Measurements from ENCODE around the gene CSRNP3. TPM values are rescaled to one million over a fixed set of nuclear protein-coding genes. Genes with fewer than 3 reads are reported as not detected.

The CSRNP3 gene
- total and polyA plus RNA-seq, 12 donors, result 1.3 to 20.1 (median 4.9) TPM

DNA sequence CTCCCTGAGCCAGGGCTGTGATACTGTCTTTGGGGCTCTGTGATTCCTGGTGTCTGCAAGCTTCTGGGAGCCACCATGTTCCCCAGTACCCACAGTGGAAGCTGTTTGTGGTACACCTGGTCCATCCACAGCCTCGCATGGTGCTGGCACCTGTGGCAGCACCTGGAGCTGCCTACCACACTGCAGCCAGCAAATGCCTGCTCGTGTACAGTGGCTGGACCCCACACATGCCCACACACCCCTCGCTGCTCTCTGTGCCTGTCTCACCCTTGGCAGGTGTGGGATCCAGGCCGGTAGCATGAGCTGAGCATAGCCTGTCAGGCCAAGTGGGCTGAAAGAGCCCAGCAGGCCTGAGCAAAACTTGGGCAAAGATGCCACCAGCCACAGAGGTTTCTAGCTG lies 41.8 kb upstream of the CSRNP3 start:
- Histone ChIP-seq H3K4me3 (no peak overlapping the region), H3K9me3 (replicated peaks in 1 of 3) (no peaks in the 10 kb centered on the region), H3K4me1 (replicated peaks in 1 of 2) (no peaks in the 10 kb centered on the region), H3K27ac (no peak overlapping the region), H3K27me3 (no peaks in the 10 kb centered on the region), H3K36me3 (replicated peaks in 1 of 2) (no peaks in the 10 kb centered on the region)
- no peak for DNase-seq
- intact Hi-C loops (cut with DNase I), result no loop called here
- 83 to 100% (median 90%) methylated on average over 1 to 4 of the region's 4 CpGs for WGBS, 4 donors
- TF ChIP-seq, protein P1, sequence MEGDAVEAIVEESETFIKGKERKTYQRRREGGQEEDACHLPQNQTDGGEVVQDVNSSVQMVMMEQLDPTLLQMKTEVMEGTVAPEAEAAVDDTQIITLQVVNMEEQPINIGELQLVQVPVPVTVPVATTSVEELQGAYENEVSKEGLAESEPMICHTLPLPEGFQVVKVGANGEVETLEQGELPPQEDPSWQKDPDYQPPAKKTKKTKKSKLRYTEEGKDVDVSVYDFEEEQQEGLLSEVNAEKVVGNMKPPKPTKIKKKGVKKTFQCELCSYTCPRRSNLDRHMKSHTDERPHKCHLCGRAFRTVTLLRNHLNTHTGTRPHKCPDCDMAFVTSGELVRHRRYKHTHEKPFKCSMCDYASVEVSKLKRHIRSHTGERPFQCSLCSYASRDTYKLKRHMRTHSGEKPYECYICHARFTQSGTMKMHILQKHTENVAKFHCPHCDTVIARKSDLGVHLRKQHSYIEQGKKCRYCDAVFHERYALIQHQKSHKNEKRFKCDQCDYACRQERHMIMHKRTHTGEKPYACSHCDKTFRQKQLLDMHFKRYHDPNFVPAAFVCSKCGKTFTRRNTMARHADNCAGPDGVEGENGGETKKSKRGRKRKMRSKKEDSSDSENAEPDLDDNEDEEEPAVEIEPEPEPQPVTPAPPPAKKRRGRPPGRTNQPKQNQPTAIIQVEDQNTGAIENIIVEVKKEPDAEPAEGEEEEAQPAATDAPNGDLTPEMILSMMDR (IDR thresholded peaks at IDR 0.05), result no peak
- TF ChIP-seq POLR2A (IDR thresholded peaks at IDR 0.05), result no peak

DNA sequence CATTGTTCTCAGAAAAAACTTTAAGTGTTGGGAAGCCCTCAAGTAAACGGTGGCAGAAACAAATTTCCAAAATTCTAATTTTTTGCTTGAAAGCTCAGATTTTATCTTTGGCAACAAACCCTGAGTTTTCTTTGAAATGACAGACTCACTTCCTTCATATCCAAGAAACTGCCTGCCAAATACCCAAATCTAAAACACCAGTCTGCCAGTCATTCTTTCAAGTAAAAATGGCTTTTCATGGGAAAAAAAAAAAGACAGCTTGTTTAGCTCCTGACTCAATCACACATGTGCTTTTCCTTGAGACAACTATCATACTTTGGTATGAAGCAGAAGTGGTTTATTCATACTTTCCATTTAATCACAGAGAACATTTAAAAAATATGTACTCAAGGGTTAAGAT lies 40.6 kb upstream of the CSRNP3 start:
- Histone ChIP-seq H3K27me3 (no peaks in the 10 kb centered on the region), H3K4me1 (replicated peaks in 1 of 2) (no peaks in the 10 kb centered on the region), H3K36me3 (replicated peaks in 1 of 2) (no peaks in the 10 kb centered on the region), H3K27ac (no peak overlapping the region), H3K4me3 (no peak overlapping the region), H3K9me3 (replicated peaks in 1 of 3) (no peaks in the 10 kb centered on the region)
- DNase-seq, result no peak
- no peak for TF ChIP-seq POLR2A (IDR thresholded peaks at IDR 0.05)
- TF ChIP-seq, protein P1 (IDR thresholded peaks at IDR 0.05), result no peak
- intact Hi-C loops (cut with DNase I), result no loop called here
- WGBS, 4 donors, result 71 to 80% (median 77%) methylated on average over 1 of the region's 1 CpG

DNA sequence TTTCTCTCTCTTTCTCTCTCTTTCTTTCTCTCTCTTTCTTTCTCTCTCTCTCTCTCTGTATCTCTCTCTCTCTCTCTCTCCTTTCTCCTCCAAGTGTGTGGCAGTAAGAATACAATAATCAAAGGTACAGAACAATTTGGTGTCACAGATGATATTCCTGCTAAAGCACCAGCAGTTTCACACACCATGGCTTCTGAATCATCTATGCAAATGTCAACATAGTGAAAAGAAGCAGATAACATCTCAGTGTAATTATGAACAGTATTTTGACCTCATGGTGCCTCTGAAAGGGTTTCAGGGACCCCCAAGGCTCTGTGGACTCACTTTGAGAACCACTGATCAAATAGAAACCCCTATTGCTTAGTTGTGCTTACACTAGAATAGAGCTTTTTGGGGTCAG lies 38.5 kb upstream of the CSRNP3 start:
- Histone ChIP-seq H3K4me3 (no peak overlapping the region), H3K36me3 (replicated peaks in 1 of 2) (no peaks in the 10 kb centered on the region), H3K9me3 (replicated peaks in 1 of 3) (no peaks in the 10 kb centered on the region), H3K27me3 (no peaks in the 10 kb centered on the region), H3K4me1 (replicated peaks in 1 of 2) (no peaks in the 10 kb centered on the region), H3K27ac (no peak overlapping the region)
- TF ChIP-seq, protein P1 (IDR thresholded peaks at IDR 0.05), result no peak
- no peak for DNase-seq
- intact Hi-C loops (cut with DNase I), result no loop called here

DNA sequence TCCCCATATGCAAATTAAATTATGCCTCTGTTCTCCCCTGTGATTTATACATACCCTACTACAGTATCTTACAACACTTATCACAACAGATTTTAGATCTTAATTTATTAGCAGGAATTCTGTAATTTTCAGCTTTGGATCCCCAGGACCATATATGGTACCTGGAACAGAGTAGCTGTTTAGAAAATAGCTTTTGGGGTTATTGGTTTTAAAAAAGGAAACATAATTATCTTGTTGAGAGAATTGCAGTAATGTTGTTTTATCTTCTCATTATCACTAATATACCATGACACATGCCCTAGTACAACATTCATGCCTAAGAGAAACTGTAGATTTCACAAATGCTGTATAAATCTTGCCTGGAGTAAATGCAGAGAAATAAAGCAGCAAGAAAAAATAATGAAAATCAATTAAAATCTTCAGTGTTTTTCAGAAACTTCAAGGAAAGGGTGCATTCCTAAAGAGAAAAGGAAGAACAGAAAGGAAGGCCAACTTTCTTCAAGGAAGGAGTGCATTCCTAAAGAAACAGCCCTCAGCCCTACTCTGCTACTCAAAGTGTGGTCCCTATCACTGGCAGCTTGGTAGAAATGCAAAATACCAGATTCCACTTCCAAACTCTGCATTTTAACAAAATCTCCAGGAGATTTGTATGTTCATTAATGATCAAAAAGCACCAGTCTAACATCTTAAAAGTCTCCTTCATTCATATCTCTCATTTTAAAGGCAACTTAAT lies 37.1 kb upstream of the CSRNP3 start:
- Histone ChIP-seq H3K4me1 (replicated peaks in 1 of 2) (no peaks in the 10 kb centered on the region), H3K27me3 (no peaks in the 10 kb centered on the region), H3K27ac (no peak overlapping the region), H3K36me3 (replicated peaks in 1 of 2) (no peaks in the 10 kb centered on the region), H3K9me3 (replicated peaks in 1 of 3) (no peaks in the 10 kb centered on the region), H3K4me3 (no peak overlapping the region)
- TF ChIP-seq, protein P1 (IDR thresholded peaks at IDR 0.05), result no peak
- TF ChIP-seq POLR2A (IDR thresholded peaks at IDR 0.05), result no peak
- DNase-seq, result no peak
- intact Hi-C loops (cut with DNase I), result no loop called here
